Measurements from ENCODE around the gene KRT38. TPM values are rescaled to one million over a fixed set of nuclear protein-coding genes. Genes with fewer than 3 reads are reported as not detected.

KRT38 gene
- total RNA-seq, 1 experiment from 2014 or later: not detected

GRCh38 chr17:41457676-41458075 is 16.9 kb upstream of the KRT38 start:
- Histone ChIP-seq H3K4me3 (ENCODE audit: low read depth, low read length) (no peak overlapping the region), H3K4me1 (no peaks in the 10 kb centered on the region), H3K27me3 (replicated peaks; ENCODE audit: control insufficient read depth, insufficient read depth, low read length) (no peaks in the 10 kb centered on the region), H3K36me3 (ENCODE audit: control insufficient read depth, insufficient read depth, low read length) (no peaks in the 10 kb centered on the region), H3K9me3 (no peaks in the 10 kb centered on the region)
- no peak for DNase-seq
- POLR2A ChIA-PET: no interaction called here
- Mint-ChIP-seq H3K27ac (ENCODE audit: unreplicated experiment) (no peak overlapping the region), H3K9me3 (ENCODE audit: unreplicated experiment) (no peaks in the 10 kb centered on the region), H3K4me1 (ENCODE audit: low read depth, unreplicated experiment) (no peaks in the 10 kb centered on the region), H3K4me3 (ENCODE audit: unreplicated experiment) (no peak overlapping the region), H3K36me3 (ENCODE audit: insufficient read depth, unreplicated experiment) (no peaks in the 10 kb centered on the region), H3K27me3 (ENCODE audit: insufficient read depth, unreplicated experiment) (no peaks in the 10 kb centered on the region)
- intact Hi-C loops (cut with micrococcal nuclease; ENCODE audit: unreplicated experiment): no loop called here
- no TSS peak for BruUV-seq (replicated peaks)
- CTCF ChIA-PET: no interaction called here
- TF ChIP-seq CTCF (IDR thresholded peaks at IDR 0.05; ENCODE audit: insufficient read depth in 1 of 2, low read depth in 1 of 2, low read length in 1 of 2, severe bottlenecking in 1 of 2, unreplicated experiment in 1 of 2): no peak

DNA sequence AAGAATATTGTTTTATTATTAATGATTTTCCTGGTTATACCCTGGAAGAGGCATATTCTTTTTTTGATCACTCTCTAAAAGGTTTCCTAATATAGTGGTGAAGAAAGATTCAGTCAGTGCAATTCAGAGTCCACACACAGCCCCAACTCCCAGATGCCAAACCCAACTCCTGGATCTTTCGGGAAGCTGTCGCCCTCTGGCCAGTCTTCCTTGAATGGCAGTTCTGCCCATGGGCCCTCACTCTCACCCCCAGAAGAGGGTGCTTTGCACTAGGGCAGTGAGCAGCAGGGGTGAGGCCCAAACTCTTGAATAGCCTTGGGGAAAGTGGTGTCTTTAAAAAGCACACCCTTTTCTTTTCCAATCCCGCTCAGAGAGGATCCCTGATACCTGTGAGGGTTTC is 15.4 kb upstream of the KRT38 start:
- H3K27me3 Mint-ChIP-seq (ENCODE audit: insufficient read depth, unreplicated experiment): no peaks in the 10 kb centered on the region
- H3K36me3 Mint-ChIP-seq (ENCODE audit: insufficient read depth, unreplicated experiment): no peaks in the 10 kb centered on the region
- no peaks in the 10 kb centered on the region for H3K4me1 ChIP-seq
- ChIA-PET POLR2A (no interaction called here), CTCF (no interaction called here)
- intact Hi-C loops (cut with micrococcal nuclease; ENCODE audit: unreplicated experiment): no loop called here
- no TSS peak for BruUV-seq (replicated peaks)
- H3K27me3 ChIP-seq (replicated peaks; ENCODE audit: control insufficient read depth, insufficient read depth, low read length): no peaks in the 10 kb centered on the region
- H3K36me3 ChIP-seq (ENCODE audit: control insufficient read depth, insufficient read depth, low read length): no peaks in the 10 kb centered on the region
- H3K4me3 ChIP-seq (ENCODE audit: low read depth, low read length): no peak overlapping the region
- peaks cover 7% of the 10 kb centered on the region for H3K9me3 Mint-ChIP-seq (ENCODE audit: unreplicated experiment)
- H3K27ac Mint-ChIP-seq (ENCODE audit: unreplicated experiment): no peak overlapping the region
- peaks cover 7% of the 10 kb centered on the region; the same call in 1 of the 2 replicates for H3K9me3 ChIP-seq
- peaks cover 3% of the 10 kb centered on the region for H3K4me1 Mint-ChIP-seq (ENCODE audit: low read depth, unreplicated experiment)
- H3K4me3 Mint-ChIP-seq (ENCODE audit: unreplicated experiment): no peak overlapping the region
- peak in 1 of 2 experiments; percentile 8 for TF ChIP-seq CTCF (IDR thresholded peaks at IDR 0.05; ENCODE audit: insufficient read depth in 1 of 2, low read depth in 1 of 2, low read length in 1 of 2, severe bottlenecking in 1 of 2, unreplicated experiment in 1 of 2)
- no peak for DNase-seq

DNA sequence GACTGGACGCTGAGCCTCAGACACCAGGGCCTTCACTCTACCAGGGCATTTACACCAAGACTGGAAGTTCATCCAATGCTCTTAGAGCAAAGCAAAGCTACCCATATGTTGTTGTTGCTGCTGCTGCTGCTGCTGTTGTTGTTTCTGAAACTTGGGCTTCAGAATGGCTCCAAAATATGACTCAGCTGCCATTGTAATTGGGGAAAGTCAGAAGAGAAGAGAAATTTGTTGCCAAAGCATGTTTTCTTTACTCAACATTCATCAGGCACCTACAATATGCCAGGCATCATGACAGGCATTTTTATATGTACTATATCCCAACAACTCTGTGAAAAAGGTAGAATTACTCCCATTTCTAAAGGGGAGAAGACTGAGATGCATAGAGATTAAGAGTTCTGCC is 14.5 kb upstream of the KRT38 start:
- Histone ChIP-seq H3K36me3 (ENCODE audit: control insufficient read depth, insufficient read depth, low read length) (no peaks in the 10 kb centered on the region), H3K4me1 (no peaks in the 10 kb centered on the region), H3K9me3 (peaks cover 8% of the 10 kb centered on the region; the same call in 1 of the 2 replicates), H3K27me3 (replicated peaks; ENCODE audit: control insufficient read depth, insufficient read depth, low read length) (no peaks in the 10 kb centered on the region), H3K4me3 (ENCODE audit: low read depth, low read length) (no peak overlapping the region)
- Mint-ChIP-seq H3K4me3 (ENCODE audit: unreplicated experiment) (no peak overlapping the region), H3K27ac (ENCODE audit: unreplicated experiment) (no peak overlapping the region), H3K27me3 (ENCODE audit: insufficient read depth, unreplicated experiment) (no peaks in the 10 kb centered on the region), H3K9me3 (ENCODE audit: unreplicated experiment) (peaks cover 17% of the 10 kb centered on the region), H3K4me1 (ENCODE audit: low read depth, unreplicated experiment) (peaks cover 6% of the 10 kb centered on the region), H3K36me3 (ENCODE audit: insufficient read depth, unreplicated experiment) (no peaks in the 10 kb centered on the region)
- no peak for DNase-seq
- CTCF ChIA-PET: no interaction called here
- BruUV-seq (replicated peaks): no TSS peak
- intact Hi-C loops (cut with micrococcal nuclease; ENCODE audit: unreplicated experiment): no loop called here
- no peak for TF ChIP-seq CTCF (IDR thresholded peaks at IDR 0.05; ENCODE audit: insufficient read depth in 1 of 2, low read depth in 1 of 2, low read length in 1 of 2, severe bottlenecking in 1 of 2, unreplicated experiment in 1 of 2)
- POLR2A ChIA-PET: no interaction called here
